HG03045 (cell line): ENCODE data around the gene GAGE10.
"Not testable (repeated sequence)": the region's sequence is repeated elsewhere in the genome, so short reads cannot be mapped to it uniquely, and the experiment has no call there.

Source experiments
- ATAC-seq: cut with Tn5 transposase; IDR thresholded peaks from one replicate; pipeline ENCODE4 v1.9.1; 2021; ENCODE audit warnings: mild to moderate bottlenecking, moderate library complexity; ENCODE audit not compliant: unreplicated experiment

GAGE10 gene

GRCh38 chrX:49276207-49276606 is 27.2 kb upstream of the GAGE10 start:
- no peak for ATAC-seq

GRCh38 chrX:49276671-49277534 is 26.5 kb upstream of the GAGE10 start:
- no peak for ATAC-seq

- no peak for ATAC-seq
These were observed 26.0 kb upstream of the GAGE10 start for GRCh38 chrX:49277535-49277830.

- ATAC-seq = no peak
These were observed 25.4 kb upstream of the GAGE10 start for GRCh38 chrX:49278081-49278480.

GRCh38 chrX:49282647-49283011 is 20.8 kb upstream of the GAGE10 start:
- no peak for ATAC-seq

- no peak for ATAC-seq
These were observed 19.2 kb upstream of the GAGE10 start for GRCh38 chrX:49284212-49284611.

- ATAC-seq = no peak
These were observed 17.3 kb upstream of the GAGE10 start for GRCh38 chrX:49286136-49286535.

- ATAC-seq = no peak
These were observed 16.9 kb upstream of the GAGE10 start for GRCh38 chrX:49286581-49286980.

GRCh38 chrX:49287665-49288064 is 15.8 kb upstream of the GAGE10 start:
- no peak for ATAC-seq

GRCh38 chrX:49290215-49290614 is 13.2 kb upstream of the GAGE10 start:
- ATAC-seq = no peak

GRCh38 chrX:49291615-49292337 is 11.7 kb upstream of the GAGE10 start:
- no peak for ATAC-seq

GRCh38 chrX:49292400-49293362 is 10.8 kb upstream of the GAGE10 start:
- ATAC-seq = no peak

- not testable (repeated sequence) for ATAC-seq
These were observed 4.2 kb upstream of the GAGE10 start for GRCh38 chrX:49299293-49299692.

- no peak for ATAC-seq
These were observed 2.7 kb upstream of the GAGE10 start for GRCh38 chrX:49300703-49301102.

GRCh38 chrX:49307775-49308174 is 4.3 kb downstream of the GAGE10 start:
- ATAC-seq = not testable (repeated sequence)

- ATAC-seq = no peak
These were observed 5.3 kb downstream of the GAGE10 start for GRCh38 chrX:49308604-49309269.

GRCh38 chrX:49309401-49309981 is 6.0 kb downstream of the GAGE10 start:
- ATAC-seq = no peak

- no peak for ATAC-seq
These were observed 6.9 kb downstream of the GAGE10 start for GRCh38 chrX:49310371-49310770.

GRCh38 chrX:49312176-49312575 is 8.7 kb downstream of the GAGE10 start:
- ATAC-seq = no peak

- no peak for ATAC-seq
These were observed 12.6 kb downstream of the GAGE10 start for GRCh38 chrX:49316085-49316484.
